H1 (cell line): ENCODE results near the gene HIVEP3. TPM values are rescaled to one million over a fixed set of nuclear protein-coding genes. Genes with fewer than 3 reads are reported as not detected.

Experiments
- E2F6 ChIP-seq: IDR thresholded peaks from 2 replicates; pipeline ENCODE4 v1.6.1; 2012; ENCODE audit warnings: inconsistent platforms
- KDM1A ChIP-seq: fragments of 200-600, 300-600 bp; sonication (generic); IDR thresholded peaks from 2 replicates; pipeline ENCODE4 v1.7.1; 2016; ENCODE audit warnings: mild to moderate bottlenecking, low read length, borderline replicate concordance
- MAFK ChIP-seq: IDR thresholded peaks from 2 replicates; pipeline ENCODE4 v1.6.1; 2012; ENCODE audit warnings: low read depth, mild to moderate bottlenecking, improper control_type of control experiment, low read length
- SIRT6 ChIP-seq: IDR thresholded peaks from one replicate; pipeline ENCODE4 v1.7.1; 2012; ENCODE audit warnings: low read length, inconsistent platforms
- TEAD4 ChIP-seq: IDR thresholded peaks from 2 replicates; pipeline ENCODE4 v1.6.1; 2012; ENCODE audit warnings: low read depth, low read length, inconsistent platforms, mixed read lengths
- YY1 ChIP-seq: IDR thresholded peaks from 2 replicates; pipeline ENCODE4 v1.6.1; 2011; ENCODE audit warnings: low read depth, mild to moderate bottlenecking, low read length
- polyA plus RNA-seq, 7 experiments: library from polyadenylated mRNA; depleted of rRNA in 3 of 7; stranded (reverse) in 5 of 7; unstranded in 2 of 7; fragments of >200 nt in 5 of 7; fragments of 200-250 nt in 2 of 7; gene quantifications; 1 replicate in 5 of 7; 2 replicates in 1 of 7; 4 replicates in 1 of 7; pipeline versions ENCODE4 v1.2.1 to v1.2.3, GENCODE V29; 2011 to 2013; ENCODE audit warnings: missing spikeins in 2 of 7, mixed read lengths in 2 of 7
- total RNA-seq: library from RNA; stranded (reverse); fragmentation: NEBNext Ultra II Directional; extraction: Animal tissue kit (Norgen Biotek cat#: 25700); gene quantifications from 2 replicates; pipeline ENCODE4 v1.2.1, GENCODE V29; 2021

Gene HIVEP3
- total and polyA plus RNA-seq, 2 of the 8 experiments (the other 6 are each of a cell fraction or from before 2014, with no cell fraction given): 0.24 to 0.69 TPM

- no peak for TF ChIP-seq E2F6
- no peak for TF ChIP-seq MAFK
- TF ChIP-seq KDM1A: no peak
- no peak for TF ChIP-seq YY1
- no peak for TF ChIP-seq SIRT6
- TF ChIP-seq TEAD4: no peak
Measured at GRCh38 chr1:41880261-41880660, 38.5 kb downstream of the HIVEP3 start (continued).
